Esophagus mucosa (tissue), 1 donor: ENCODE measurements around the gene SORCS3. TPM values are rescaled to one million over a fixed set of nuclear protein-coding genes. Genes with fewer than 3 reads are reported as not detected.

Experiments used
- ATAC-seq: fragments of 200-7000 bp; cut with Tn5 transposase; one replicate; pipeline ENCODE4 v1.9.1; 2020
- total RNA-seq: library from RNA; stranded (reverse); gene quantifications from one replicate; pipeline ENCODE4 v1.2.4, GENCODE V29; 2023
- donor health status: DM: yes; HTN: yes; CAD: no.

Gene SORCS3
- total RNA-seq, 1 donor from 2014 or later = not detected

DNA sequence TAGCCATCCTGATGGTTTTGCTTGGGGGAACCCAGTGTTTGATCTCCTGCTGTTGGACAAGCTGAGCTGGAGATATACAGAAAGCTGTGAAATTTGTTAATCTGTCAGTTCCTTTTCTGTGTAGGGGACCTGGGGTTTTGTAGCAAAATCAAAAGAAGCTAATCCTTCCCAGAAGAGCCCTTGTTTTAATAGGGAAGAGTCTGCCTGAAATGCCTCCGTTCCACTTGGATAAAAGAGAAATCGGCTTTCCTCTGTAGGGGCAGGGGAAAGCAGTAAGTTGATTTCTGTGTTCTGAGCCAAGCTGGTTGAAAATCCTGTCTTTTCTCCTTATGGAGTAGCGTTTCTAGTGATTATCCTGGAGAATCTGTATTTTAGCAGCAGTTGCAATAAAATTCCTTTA, 472.6 kb downstream of the SORCS3 start:
- ATAC-seq = no peak

DNA sequence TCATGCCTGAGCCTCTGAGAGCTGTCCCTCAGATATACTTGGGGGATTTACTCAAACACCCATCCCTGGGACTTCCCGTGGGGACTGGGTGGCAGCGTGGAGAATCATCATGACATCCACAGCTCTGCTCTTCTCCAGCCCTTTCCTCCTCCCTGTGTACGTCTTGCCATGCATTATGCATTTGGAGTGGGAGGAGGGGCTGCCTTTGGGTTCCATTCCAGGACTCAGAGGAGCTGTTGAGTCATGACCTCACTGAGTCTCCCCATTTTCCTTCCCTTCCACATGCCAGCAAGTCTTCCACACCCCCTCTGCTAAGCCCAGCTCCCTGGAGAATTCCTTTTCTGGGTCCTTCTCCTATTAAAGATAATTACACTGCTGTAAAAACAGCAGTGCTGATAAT, 480.7 kb downstream of the SORCS3 start:
- no peak for ATAC-seq

DNA sequence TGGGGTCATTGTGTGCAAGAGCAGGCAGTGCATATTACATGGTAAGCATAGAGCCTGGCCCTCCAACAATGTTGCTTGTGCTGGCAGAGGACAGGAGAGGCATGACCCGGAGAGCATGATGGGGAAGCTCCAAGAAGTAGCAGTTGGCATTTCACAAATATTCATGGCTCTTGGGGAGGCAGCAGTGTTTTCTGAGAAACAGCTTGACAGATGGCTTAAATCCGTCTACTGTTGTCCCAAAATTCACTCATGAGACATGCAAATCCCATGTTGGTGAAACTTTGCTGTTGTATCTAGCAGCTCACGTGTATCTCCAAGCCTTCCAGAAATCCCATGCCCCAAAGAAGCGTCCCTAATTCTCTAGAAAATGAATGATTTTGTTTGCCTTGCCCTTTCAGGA, 487.0 kb downstream of the SORCS3 start:
- no peak for ATAC-seq

DNA sequence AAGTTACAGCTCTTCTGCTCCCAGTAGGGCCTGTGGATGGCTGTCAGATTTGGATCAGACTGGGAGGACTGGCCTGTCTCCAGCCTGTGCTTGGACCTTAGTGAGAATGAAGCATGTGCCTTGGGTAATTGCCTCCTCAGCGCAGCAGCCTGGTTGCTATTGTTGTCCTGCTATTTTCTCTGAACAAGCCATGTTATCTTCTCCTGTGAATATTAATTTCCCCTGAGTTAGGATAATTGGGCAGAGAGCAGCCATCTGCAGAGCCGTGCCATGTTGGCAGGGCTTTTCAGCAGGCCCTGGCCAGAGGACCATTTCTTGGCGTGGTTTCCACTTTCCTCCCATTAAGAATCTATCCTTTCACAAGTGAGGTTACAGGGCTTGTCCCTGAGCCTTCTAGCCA, 497.3 kb downstream of the SORCS3 start:
- no peak for ATAC-seq

DNA sequence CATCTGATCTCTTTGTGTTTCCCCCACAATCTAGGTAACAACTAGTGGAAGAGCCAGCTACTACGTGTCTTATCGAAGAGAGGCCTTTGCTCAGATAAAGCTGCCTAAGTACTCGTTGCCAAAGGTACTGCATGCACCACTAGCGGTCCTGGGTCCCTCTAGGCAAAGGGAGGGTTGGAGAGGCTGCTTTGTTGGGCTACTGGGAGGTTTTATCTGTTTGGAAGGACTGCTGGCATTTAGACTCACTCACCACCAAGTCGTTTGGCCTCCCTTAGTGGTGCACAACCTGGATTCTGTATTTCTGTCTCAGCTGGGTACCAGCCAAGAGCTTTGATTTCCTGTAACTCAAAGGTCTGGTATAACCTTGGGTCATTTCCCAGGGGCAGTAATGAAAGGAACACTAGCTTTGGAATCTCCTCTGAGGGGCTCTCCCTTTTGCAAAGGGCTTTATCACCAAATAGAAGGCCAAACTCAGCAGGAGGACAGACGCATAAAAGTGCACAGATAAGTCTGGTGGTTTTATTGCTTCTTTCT, 498.3 kb downstream of the SORCS3 start:
- no peak for ATAC-seq

DNA sequence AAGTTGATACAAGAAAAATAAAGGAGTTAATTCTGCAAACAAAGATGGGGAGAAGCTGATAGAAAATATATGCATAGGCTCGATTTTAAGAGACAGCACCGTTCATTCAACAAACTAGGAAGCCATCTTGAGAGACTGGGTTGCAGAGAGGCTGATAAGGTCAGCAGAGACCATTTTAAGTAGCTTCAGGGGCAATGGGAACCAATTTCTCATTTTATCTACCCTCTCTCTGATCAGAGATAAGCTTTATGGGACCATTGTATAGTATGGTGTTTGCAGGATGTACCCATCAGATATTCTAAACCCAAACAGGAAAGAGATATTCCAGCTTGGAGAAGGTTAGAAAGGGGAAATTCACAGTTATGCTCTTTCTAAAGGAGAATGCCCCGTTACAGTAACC, 499.5 kb downstream of the SORCS3 start:
- ATAC-seq = no peak

DNA sequence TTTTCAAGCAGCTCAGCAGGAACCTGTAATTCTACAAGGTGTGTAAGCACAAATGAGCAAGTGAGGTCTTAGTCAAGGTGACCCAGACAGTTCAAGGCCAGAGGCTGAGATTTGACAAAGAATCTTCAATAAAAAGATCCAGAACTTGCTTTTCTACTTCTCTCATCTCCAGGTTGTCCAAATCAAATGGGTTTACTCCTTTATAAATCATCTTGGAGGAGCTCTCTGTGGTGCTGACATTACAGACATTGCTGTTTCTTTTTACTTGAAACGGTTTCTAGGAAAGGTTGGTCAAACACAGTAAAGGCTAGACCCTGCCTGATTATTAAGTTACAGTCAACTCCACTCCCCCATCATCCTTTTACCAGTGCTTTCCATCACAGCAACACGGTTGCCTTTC, 504.6 kb downstream of the SORCS3 start:
- ATAC-seq = no peak

DNA sequence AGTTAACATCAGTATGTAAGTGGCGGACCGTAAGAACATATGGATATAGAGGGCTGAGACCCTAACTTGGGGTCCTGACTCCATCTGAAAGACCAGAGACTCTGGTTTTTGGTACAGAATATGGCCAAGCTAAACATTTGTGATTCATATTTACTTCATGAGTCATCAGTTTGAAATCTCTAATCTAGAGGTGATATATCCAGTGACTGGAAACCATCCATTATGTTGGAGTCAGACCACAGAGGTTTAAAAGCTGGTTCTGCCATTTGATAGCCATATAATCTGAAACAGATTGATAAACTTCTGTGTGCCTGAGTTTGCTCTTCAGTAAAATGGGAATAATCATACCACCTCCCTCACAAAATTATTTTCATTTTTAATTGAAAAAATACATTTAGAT, 505.3 kb downstream of the SORCS3 start:
- no peak for ATAC-seq

DNA sequence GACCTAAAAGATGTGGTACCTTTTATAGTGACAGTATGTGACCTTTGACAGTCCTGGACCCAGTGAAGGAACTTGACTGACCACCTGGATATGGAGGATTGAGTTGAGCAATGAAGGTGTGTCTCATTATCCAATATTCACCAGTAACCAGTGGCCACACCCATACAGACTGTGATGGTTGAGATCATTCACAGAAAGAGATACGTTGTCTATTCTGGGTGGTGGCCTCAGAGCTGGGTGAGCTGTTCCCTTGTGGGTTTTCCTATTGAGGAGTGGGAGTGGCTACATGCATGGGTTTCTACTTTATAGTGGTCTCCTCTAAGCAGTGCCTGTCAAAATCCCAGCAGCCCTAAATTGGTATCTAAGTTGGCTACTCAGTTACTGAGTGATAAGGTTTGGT, 507.4 kb downstream of the SORCS3 start:
- no peak for ATAC-seq

DNA sequence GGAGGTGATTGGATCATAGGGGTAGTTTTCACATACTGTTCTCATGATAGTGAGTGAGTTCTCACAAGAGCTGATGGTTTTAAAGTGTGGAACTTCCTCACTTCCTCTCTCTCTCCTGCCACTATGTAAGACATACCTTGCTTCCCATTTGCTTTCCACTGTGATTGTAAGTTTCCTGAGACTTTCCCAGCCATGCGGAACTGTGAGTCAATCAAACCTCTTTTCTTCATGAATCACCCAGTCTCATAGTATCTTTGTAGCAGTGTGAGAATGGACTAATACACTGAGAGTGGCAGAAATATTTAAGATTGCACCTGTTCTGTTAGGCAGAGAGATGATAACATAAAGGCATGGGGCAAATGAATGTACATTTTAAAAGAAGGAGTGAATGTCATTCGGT, 507.8 kb downstream of the SORCS3 start:
- ATAC-seq = no peak

DNA sequence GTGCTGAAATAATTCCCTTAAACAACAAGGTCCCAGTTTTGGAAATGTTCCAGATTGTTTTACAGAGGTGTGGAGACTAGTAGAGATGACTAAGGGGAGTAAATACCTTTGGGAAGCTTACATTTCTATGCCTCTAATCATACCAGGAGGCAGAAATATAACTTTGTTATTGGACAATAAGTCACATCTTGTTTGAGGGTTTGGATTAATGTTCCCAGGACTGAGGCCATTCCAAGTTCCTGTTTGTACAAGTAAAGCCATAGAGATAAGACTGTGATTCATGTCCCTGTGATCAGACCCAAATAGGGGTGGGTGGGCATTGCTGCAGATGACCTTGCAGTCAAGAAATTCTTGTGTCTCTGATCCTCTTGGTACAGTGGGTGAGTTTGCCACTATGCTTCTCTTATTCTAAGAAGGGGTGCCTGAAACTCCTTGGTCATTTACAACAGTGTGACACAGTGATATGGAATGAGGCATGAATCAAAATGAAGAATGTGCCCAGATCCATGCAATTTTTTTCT, 508.3 kb downstream of the SORCS3 start:
- ATAC-seq = no peak

DNA sequence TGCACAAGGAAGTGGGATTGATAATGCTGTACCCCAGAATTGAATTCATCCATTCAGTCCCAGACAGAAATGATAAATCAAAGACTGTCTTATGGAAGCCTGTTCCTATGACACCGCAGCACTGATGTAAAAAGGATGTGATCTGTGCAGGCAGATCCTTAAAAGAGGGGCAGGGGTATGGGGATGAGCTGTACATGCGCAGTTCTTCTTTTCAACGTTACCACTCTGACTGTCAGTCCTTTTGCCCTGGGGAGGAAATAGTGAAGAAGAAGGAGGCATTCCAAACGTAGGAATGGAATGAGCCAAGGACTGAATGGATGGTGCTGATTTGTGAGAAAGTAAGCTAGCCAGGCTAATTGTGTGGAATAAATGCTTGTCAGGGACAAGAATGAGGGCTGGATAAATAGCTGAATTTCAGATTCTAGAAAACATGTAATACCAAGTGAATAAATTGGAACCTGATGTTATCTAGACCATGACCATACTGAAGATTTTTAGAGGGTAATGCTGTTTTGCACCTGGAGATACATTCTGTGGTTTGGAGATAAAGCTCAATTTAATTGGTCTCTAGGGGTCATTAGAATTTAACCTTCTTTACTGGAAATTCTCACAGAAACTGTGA, 509.3 kb downstream of the SORCS3 start:
- ATAC-seq = no peak

DNA sequence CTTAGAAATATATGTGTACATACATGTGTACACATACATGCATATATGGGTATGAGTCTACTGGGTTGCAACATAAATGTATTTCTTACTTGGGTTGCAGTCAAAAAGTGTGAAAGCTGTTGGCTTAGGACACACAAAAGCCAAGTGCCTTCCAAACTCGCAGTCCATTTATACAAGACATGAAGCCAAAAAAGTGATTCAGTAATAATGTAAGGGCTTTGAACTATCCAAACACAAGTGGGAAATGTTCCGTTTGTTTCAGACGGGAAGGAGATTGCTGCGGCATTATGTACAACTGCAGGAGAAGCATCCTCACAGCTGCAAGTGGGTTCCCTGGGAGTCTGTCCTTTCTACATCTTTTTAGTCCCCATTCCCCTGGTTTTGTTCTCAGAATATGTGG, 513.6 kb downstream of the SORCS3 start:
- ATAC-seq = no peak

DNA sequence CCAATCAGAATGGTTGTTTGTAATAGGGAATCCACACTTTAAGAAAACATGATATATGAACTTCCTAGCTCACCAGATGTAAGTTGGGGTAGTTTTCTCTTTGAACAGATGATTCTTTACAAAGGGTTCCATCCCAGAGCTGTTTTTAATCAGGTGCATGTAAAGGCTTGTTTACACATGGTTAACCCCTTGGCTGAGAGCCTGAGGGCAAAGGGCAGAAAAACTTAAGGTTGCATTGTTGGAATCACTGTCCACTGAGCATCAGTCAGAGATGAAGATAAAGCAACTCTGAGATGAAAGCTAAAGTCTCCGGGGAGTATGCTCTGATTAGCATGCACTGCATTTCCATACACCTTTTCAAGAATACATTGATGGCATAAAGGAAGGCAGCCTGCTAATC, 518.2 kb downstream of the SORCS3 start:
- no peak for ATAC-seq

DNA sequence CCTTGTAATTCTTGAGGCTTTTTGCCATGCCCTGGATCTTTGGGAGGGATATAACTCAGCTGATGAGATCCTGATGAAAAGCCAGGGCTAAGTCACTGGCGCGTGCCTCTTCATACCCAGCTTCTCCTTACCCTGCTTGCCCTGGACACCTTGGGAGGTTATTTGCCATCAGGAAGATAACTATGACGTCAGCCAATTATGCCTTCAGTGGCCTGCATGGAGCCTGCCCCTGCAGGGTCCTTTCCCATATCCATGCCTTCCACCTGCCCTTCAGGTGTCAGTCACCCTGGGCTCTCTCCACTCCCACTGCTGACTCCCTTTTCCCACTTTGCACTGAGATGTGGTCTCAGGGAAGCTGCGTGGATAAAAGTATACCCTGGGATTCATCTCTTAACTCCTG, 520.1 kb downstream of the SORCS3 start:
- no peak for ATAC-seq

DNA sequence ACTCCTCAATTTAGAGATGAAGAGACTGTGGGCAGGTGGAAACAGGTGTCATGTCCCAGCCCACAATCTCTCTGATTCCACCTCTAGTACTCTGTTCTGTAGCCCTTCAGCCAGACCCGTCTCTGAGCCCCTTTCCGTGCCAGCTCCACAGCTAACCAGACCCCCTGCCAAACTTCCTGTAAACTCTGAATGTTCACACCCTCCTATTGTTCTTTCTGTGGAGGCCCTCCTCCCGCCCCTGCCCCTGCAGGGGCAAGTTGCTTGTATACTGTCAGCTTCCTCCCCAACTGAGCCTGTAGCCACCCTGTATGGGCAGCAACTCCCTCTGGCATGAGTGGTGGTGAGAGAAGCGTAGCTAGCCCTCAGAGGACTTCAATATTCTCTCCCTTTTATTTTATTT, 520.7 kb downstream of the SORCS3 start:
- ATAC-seq = no peak

DNA sequence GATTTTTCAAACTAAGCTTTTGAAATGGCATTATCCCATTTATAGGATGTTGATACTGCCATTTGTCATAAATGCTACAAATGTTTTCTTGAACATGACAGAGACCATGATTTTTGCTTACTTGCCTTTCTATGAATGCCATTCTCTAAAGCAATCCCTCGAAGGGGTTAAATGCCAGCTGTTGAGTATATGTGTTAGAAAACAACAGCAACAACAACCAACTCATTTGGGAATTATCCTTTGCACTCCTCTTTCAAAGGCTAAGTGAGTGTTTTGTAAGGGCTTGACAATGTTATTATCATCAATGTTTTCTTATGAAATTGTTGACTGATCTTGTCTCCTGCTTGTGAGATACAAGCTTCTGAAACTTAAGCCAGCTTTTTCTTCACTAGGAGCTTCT, 529.4 kb downstream of the SORCS3 start:
- ATAC-seq = no peak

DNA sequence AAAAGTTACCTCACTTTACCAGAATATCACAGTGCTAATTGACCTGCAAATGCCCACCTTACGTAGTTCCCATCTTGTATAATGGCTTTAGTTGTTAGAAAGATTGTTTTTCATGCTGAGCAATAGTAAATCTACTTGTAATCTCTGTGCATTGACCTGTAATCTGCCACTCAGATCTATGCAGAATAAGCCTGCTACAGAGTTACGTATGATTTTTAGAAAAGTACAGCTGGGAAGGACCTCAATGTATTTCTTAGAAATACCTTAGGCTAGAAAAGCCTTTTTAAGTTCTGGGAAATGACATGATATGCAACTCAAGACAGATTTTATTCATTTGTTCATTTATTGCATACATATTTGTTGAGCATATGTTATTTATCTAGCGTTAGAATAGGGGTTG, 530.9 kb downstream of the SORCS3 start:
- no peak for ATAC-seq

DNA sequence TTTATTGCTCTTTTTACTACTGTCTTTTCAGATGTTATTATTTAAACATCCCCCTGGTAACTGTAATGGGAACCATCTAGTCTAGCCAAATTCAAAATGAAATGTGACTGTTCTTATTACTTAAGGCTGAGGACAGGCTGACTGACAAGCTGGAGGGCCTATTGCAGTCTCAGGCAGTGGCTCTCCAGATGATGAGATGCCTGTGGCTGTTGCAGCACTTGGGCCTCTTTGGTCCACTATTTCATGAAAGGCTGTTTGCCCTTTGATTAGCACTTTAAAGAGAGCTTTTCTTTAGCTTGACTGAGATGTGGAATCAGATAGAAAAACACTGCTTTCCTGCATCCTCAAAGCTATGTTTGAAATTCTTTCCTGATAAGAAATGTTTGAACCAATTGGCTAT, 540.5 kb downstream of the SORCS3 start:
- no peak for ATAC-seq

DNA sequence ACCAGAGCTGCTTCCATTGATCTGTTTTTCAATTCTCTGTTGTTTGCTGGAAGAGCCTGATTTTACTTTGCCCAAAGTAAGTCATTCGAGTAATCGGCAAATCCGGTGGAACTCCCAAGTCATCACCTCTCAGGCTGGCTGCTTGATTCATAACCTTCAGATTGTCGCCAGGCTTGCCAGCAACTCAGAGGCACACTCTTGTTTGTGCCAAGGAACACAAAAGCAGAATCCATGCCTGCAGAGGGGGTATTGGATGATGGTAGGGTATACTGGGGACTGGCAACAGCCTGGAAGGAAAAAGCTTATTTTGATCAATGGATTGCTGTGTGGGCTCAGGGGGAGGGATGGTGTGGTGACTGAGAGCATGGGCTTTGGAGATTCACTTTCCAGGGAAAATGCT, 542.4 kb downstream of the SORCS3 start:
- no peak for ATAC-seq

DNA sequence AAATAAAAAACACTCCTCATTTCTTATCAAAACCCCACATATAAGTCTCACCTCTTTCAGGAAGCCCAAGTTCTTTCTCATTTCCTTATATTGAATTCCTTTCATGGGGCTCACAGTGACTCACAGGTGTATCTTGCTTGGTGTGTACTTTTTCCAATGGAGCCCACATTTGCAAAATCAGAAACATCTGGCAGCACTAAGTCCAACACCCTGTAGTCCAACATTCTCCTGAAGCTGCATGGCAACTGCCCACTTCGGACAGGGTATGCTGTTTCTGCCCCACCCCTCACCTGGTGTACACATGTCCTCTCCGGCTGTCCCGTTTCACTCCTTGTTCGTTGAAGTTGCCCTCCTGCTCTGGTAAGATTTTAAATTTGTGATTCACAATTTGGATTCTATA, 544.1 kb downstream of the SORCS3 start:
- ATAC-seq = no peak

DNA sequence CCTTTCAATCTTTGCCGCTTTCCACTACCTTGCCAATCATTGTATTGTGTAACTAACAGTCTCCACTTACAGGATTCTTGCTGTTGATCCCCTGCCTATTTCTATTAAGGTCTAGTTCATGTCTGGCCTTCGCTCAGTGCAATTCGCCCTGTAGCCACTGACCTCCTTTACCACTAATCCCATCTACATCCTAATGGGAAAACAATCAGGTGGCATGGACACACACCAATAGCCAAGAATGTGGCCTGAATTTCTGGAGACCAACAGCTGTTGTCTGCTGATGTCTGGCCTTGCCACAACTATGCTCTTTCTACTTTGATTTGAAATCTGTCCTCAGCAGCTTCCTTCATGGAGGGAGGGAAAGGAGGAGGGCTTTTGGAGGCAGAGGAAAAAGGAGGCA, 546.2 kb downstream of the SORCS3 start:
- no peak for ATAC-seq

DNA sequence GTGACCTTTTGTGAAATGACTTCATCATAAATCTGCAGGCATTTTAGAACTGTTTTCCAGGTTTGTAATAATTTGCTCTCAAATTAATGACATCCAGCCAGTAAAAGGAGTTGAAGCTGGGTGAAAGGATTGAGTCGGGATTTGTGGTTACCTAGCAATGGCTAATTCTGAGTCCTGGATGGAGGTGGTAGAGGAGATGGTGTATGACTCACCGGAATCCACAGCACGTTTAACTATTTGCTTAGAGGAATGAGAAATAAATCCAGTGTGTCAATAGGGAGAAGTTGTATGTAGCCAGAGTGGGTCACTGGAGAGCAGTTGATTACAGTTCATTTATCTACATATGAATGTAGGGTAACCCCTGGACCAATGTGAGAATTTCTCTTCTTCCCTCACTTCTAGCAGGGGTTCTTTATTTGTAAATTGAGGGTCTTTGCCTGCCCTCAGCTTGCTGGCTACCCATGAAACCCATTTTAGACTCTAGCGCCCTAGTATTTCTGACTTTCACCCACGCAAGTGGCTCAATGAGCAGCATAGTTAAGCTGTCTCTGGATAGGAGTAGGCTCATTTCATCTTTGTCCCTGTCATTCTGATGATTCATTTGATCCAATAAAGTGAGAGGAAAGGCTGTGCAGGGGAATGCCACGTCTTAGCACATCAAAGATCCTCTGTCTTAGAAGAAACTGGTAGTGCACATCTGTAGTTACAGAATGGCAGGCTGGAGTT, 547.8 kb downstream of the SORCS3 start:
- no peak for ATAC-seq

DNA sequence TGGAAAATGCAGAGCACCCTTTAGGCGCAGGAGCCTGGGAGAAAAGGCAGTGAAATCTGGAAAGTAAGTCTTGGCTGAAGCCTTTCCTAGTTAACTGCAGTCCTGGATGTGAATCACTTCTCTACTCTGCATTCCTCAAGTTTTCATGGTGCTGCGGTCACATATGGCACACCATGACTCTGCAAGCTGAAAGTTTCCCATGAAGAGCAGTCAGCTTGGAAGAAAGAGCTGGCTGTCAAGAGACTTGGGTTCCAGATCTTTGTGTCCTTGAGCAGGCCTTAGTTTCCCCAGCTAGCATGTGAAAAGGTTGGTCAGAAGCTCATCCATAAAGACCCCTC, 548.3 kb downstream of the SORCS3 start:
- no peak for ATAC-seq

DNA sequence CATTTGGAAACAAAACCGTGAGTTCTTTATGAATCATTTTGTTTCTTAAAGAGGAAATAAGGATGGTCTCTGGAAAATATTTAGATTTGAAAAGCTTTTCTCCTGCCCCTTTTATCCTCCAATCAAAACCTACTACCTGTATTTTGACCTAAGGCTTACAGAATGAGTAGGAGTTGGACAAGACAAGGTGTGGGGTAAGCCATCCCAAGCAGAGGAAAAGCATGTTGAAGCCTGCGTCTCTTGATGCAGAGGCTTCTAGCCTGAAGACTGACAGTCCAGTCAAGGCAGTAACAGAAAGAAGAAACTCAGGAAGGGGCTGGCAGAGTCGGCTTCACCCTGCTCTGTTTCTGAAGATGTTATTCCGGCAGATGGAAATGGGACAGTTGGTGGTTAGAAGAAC, 551.1 kb downstream of the SORCS3 start:
- ATAC-seq = no peak
